CD4-positive, alpha-beta T cell treated with Interleukin-2 at 100 ng/mL for 4 hours (primary cell): Measurements from ENCODE around the gene FLT4.

ENCODE experiments used
- DNase-seq: peaks from one replicate; pipeline ENCODE4 v3.0.0-alpha.2; 2020; ENCODE audit warnings: low spot score

FLT4 gene

GRCh38 chr5:180591311-180591887, 58.0 kb downstream of the FLT4 start, which contains the start of gene SCGB3A1:
SCGB3A1 (minus strand) TSS chr5:180591499; CDS start chr5:180591462, 37 bp downstream.
- DNase-seq: no peak

- DNase-seq: no peak
Measured at GRCh38 chr5:180590543-180591310, 58.7 kb downstream of the FLT4 start.

- DNase-seq: no peak
Measured at GRCh38 chr5:180589771-180590542, 59.4 kb downstream of the FLT4 start.

DNA sequence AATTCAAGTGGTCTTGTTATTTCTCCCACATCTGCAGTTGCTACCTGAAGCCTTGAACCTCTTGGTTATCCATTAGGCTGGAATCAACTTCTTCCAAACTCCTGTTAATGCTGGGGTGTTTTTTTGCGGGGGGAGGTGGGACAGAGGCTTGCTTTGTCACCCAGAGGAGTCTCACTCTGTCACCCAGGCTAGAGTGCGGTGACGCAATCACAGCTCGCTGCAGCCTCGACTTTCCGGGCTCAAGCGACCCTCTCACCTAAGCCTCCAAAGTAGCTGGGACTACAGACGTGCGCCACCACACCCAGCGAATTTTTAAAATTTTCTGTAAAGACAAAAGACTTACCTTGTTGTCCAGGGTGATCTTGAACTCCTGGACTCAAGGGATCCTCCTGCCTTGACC, 62.5 kb downstream of the FLT4 start:
- DNase-seq: no peak

GRCh38 chr5:180586204-180586603, 63.2 kb downstream of the FLT4 start:
- no peak for DNase-seq

- DNase-seq: no peak
Measured at GRCh38 chr5:180583738-180584137, 65.7 kb downstream of the FLT4 start.

DNA sequence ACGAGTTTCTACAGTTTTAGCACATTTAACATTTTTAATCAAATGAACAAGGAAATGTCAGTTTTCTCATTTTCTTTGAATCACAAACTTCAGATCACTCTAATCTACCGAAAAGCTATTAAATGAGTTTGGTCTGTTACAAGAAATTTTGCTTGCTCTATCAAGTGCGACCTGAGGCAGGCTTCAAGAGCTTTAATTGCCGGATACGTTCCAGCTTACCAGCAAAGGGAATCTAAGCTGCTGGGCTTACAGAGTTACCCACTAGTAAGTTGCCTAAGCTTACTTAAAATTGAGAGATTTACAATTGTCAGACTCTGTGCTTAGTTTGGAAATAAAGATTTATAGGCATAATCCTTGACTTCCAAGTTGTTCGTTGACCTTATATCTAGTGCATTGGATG, 68.7 kb downstream of the FLT4 start:
- no peak for DNase-seq

GRCh38 chr5:180575571-180575970, 73.8 kb downstream of the FLT4 start:
- no peak for DNase-seq

DNA sequence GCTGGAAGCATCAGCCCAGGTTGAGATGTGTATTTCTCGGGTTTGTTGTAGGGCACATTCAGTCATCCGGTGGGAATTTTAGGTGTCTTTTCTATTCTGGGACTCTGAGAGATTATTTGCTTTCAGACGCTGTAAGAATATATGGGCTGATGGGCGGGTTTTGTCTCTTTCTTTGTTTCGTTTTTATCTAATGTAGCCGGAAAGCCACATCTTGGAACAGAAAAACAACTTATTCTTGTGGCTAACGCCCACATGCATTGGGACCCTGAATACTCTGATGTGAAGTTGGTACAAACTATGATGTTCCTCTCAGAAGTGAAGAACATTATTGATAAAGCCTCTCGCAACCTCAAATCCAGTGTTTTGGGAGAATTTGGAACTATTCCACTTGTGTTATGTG, 80.5 kb downstream of the FLT4 start:
- no peak for DNase-seq

DNA sequence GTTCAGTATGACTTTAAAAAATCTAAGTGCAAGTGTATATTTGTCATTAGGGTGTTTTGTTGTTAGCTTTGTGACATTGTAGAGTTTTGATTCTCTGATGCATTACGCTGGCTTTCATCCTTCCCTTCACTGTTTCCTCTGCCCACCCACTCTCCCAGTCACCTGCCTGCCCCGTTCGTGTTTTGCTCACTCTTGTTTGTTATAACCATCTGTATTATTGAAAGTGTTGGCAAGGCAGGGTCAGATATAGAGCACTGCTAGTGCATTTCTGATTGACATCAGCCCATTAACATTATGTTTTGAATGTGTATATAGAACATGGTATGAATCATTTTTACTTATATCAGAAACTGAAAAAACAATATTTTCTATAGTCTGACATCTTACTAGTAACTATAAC, 85.4 kb downstream of the FLT4 start:
- no peak for DNase-seq

GRCh38 chr5:180558232-180558631, 91.2 kb downstream of the FLT4 start:
- DNase-seq: no peak

- DNase-seq: no peak
Measured at GRCh38 chr5:180557217-180557809, 92.1 kb downstream of the FLT4 start.

DNA sequence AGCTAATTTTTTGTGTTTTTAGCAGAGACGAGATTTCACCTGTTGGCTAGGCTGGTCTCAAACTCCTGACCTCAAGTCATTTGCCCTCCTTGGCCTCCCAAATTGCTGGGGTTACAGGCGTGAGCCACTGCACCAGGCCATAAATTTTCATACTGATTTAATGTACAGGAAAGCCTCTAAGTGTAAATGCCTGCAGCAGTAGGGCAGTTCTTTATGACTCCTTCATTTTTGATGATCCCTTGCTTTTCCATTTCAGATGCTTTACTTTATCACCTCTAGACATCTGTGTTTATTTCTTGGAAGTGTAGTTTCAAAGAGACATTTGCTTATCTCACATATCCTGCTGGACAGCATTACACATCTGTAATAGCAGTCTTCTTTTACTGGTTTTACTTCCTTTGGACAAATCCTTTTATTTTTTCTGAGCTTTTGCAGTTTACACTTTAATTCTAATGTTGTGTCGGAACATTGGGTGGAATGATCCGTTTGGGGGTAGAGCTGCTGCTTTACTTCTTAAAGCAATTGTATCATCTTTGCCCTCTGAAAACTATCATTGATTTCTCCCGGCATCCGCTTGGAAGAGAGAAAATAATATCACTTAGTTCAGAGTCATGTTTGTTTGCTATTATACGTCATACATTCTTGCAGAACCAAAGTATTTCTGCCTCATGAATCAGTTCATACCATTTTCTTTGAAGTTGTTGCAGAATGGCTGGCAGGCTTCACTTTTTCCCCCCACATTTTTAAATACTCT, 94.1 kb downstream of the FLT4 start:
- no peak for DNase-seq

GRCh38 chr5:180553530-180553929, 95.9 kb downstream of the FLT4 start:
- no peak for DNase-seq
